ENCODE data around the gene TSHZ2.

The TSHZ2 gene

GRCh38 chr20:53097371-53097770 lies 125.2 kb downstream of the TSHZ2 start:
- no peak for TF ChIP-seq CTCF (IDR thresholded peaks at IDR 0.05; ENCODE audit: low read depth, low read length)
- DNase-seq (ENCODE audit: extremely low read depth, low read depth): no peak

- no peak for DNase-seq (ENCODE audit: extremely low read depth, low read depth)
- no peak for TF ChIP-seq CTCF (IDR thresholded peaks at IDR 0.05; ENCODE audit: low read depth, low read length)
Observed at GRCh38 chr20:53097791-53098190, 125.6 kb downstream of the TSHZ2 start.

GRCh38 chr20:53098621-53099020 lies 126.5 kb downstream of the TSHZ2 start:
- DNase-seq (ENCODE audit: extremely low read depth, low read depth): no peak
- no peak for TF ChIP-seq CTCF (IDR thresholded peaks at IDR 0.05; ENCODE audit: low read depth, low read length)

- TF ChIP-seq CTCF (IDR thresholded peaks at IDR 0.05; ENCODE audit: low read depth, low read length): no peak
- DNase-seq (ENCODE audit: extremely low read depth, low read depth): no peak
Observed at GRCh38 chr20:53099856-53100255, 127.7 kb downstream of the TSHZ2 start.

GRCh38 chr20:53100476-53100911 lies 128.3 kb downstream of the TSHZ2 start:
- DNase-seq (ENCODE audit: extremely low read depth, low read depth): no peak
- no peak for TF ChIP-seq CTCF (IDR thresholded peaks at IDR 0.05; ENCODE audit: low read depth, low read length)

GRCh38 chr20:53101992-53102760 lies 130.0 kb downstream of the TSHZ2 start:
- no peak for TF ChIP-seq CTCF (IDR thresholded peaks at IDR 0.05; ENCODE audit: low read depth, low read length)
- DNase-seq (ENCODE audit: extremely low read depth, low read depth): no peak

GRCh38 chr20:53103124-53103523 lies 131.0 kb downstream of the TSHZ2 start:
- no peak for TF ChIP-seq CTCF (IDR thresholded peaks at IDR 0.05; ENCODE audit: low read depth, low read length)
- DNase-seq (ENCODE audit: extremely low read depth, low read depth): no peak
